ENCODE measurements around the gene INO80.

- TF ChIP-seq POLR2A (IDR thresholded peaks at IDR 0.05) (no peak), CTCF (IDR thresholded peaks at IDR 0.05) (no peak), POLR2AphosphoS5 (IDR thresholded peaks at IDR 0.05; ENCODE audit: insufficient read depth in 1 of 2, low read depth in 1 of 2) (no peak)
Measured at GRCh38 chr15:41125931-41126642, 10.0 kb upstream of the INO80 start.

Measured in vagina (tissue), 2 donors.